Right renal cortex interstitium (tissue), 3 donors: ENCODE measurements around the gene HOXD11. TPM values are rescaled to one million over a fixed set of nuclear protein-coding genes. Genes with fewer than 3 reads are reported as not detected.

Experiments used
- DNase-seq, 3 donors: peaks; one replicate each; pipeline ENCODE4 v3.0.0-alpha.2; 2013; ENCODE audit warnings: low read depth in 3 of 3, low spot score in 2 of 3
- polyA plus RNA-seq, 3 donors: library from polyadenylated mRNA; unstranded; fragments of 120-200 nt; gene quantifications; one replicate each; pipeline ENCODE4 v1.2.1, GENCODE V29; 2013; ENCODE audit not compliant: insufficient read length in 3 of 3

Gene HOXD11
- polyA plus RNA-seq, 3 donors: 42.6 to 44.8 (median 43.5) TPM

GRCh38 chr2:176117823-176118371 is 10.8 kb downstream of the HOXD11 start:
- DNase-seq: no peak

- DNase-seq: no peak
These were observed 11.7 kb downstream of the HOXD11 start for GRCh38 chr2:176118601-176119339.

- no peak for DNase-seq
These were observed 13.5 kb downstream of the HOXD11 start for GRCh38 chr2:176120364-176121189.

DNA sequence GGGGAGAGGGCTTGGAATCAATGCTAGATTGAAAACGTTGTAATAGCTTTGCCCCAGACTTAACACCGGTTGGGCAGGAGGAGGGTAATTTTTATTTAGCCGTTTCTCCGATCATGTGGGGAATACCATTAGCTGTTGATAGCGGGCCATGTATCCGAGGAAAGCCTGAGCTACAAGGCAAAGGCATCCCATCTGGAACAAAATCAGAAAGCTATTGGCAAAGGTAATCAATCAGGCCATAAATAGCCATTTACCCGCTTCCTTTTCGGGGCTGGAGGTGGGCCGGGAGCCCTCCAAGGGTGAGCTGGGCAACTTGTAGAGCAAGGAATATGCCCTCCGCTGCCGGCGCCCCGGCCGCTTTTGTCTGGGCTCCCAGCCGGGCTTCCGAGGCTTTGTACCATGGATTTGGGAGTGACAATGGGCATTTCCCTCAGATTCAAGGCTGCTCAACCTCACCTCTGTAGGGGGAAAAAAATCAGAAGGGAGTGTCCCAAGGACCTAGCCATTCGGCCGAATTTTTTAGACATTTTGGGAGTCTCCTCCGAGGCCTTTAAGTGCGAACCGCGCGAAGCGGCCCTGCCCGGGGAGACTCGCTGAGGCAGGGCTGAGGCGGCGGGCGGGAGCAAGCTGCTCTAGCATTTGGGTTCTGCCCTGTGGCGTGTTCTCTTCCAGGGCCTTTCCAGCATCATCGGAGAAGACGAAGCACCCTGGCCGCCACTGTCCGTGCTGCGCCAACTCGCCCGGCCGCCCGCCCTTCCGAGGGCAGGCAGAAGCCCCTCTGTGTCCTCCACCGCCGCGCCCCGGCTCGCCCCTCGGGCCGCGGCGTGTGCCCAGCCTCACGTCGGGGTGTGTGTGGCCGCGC is 14.3 kb downstream of the HOXD11 start:
- DNase-seq: no peak

- DNase-seq: no peak
These were observed 15.1 kb downstream of the HOXD11 start for GRCh38 chr2:176122052-176122682.

GRCh38 chr2:176122683-176123410 is 15.8 kb downstream of the HOXD11 start, which contains the start of gene HOXD9:
TSS of gene HOXD9 (plus strand) at chr2:176122719. CDS start at chr2:176122769, 50 bp downstream.
- no peak for DNase-seq

DNA sequence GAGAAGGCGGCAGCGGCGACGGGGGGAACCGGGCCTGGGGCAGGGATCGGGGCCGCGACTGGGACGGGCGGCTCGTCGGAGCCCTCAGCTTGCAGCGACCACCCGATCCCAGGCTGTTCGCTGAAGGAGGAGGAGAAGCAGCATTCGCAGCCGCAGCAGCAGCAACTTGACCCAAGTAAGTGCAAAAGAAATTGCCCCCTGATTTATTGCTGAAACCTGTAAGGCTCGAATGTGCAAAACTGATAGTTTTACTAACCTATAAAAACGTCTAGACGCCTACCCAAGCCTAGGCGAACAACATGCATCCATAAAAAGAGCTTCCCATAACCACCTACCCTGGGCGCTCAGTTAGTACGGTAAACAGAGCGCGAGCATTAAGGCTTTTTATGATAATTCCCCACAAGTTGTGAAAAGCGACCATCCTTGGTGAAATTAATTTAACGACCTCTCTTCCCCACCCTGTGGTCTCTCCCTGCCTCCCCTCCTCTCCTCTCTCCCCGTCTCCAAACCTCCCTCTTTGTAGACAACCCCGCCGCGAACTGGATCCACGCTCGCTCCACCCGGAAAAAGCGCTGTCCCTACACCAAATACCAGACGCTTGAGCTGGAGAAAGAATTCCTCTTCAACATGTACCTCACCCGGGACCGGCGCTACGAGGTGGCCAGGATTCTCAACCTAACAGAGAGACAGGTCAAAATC is 16.5 kb downstream of the HOXD11 start:
- no peak for DNase-seq

DNA sequence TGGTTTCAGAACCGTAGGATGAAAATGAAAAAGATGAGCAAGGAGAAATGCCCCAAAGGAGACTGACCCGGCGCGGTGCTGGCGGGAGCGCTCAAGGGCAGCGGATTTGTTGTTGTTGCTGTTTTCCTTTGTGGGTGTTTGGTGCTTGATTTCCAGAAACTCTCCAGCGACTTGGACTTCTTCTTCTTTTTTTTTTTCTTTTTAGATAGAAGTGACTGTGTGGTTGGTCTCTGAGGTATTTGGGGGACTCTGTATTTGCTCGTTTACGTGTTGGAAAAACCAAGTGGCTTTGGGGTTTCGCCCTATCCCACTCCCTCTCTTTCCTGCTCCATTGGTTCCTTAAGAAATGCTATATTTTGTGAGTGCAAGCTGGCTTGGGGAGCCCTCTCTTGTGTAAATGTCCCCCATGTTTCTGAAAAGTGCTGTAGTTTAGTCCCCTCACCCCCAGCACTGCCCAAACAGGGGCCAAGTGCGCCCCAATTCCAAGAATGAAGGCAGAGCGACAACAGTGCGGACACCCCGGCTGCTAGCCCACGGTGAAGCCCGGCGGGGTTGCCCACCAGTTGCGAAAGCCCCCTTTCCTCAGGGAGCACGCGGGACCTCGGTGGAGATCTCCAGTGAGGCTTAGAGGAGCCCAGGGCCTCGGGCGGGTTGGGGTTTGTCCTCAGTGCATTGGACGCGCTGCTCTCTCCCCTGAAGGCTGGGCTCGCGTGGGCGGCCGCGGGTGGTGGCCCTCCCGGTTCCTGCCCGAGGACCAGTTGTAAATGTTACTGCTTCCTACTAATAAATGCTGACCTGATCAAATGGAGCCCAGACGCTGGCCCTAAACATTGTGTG is 17.2 kb downstream of the HOXD11 start:
- no peak for DNase-seq

DNA sequence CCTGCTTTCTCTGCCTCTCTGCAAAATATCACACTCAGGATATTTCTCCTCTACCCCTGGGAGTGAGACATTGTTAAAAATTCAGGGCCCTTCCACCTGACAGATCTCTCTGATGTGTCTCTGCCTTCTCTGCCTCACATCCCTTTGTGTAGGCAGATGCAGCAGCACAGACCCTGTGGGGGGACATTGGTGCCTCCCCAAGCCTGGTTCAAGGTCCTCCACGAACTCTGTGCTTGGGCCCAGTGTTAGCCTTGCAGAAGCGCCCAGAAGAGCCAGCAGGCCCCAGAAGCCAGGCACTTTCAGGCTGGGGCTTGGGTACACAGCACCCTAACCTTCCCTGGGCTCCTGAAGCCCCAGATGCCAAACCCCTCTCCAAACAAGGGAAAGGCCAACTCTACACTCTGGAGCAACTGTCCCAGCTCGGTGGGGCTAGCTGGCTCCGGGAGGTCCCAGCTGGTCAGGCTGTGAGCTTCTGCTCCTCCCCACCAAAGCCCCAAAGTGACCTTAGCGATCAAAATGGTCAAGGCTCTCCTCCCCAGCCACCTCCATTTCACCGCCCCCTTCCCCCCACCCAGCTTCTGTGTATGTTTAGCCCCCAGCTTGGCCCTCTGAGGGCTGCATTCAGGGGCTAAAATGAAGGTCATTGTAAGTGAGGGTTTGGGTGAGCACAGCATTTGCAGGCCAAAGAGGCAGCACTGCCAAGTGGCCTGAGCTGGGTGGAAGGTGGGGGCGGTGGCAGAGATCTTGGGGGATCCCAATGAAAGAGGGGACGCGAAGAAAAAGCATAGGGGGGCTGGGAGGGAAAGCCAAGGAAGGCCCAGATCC is 18.1 kb downstream of the HOXD11 start:
- no peak for DNase-seq

- no peak for DNase-seq
These were observed 18.6 kb downstream of the HOXD11 start for GRCh38 chr2:176125772-176126054.

GRCh38 chr2:176126929-176127773 is 20.1 kb downstream of the HOXD11 start:
- DNase-seq: no peak

DNA sequence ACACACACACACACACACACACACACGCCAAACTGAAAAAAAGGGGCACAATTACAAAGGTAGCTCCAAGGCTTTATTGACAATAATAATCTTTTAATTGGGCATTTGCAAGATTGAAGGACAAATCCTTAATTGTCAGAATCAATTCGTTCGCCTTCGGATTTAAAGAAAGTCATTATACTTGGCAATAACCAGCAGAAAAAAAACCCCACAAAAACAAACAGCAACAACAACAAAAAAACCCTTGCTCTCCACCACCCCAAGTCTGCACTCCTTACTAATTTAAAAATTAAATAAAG is 20.6 kb downstream of the HOXD11 start:
- no peak for DNase-seq

DNA sequence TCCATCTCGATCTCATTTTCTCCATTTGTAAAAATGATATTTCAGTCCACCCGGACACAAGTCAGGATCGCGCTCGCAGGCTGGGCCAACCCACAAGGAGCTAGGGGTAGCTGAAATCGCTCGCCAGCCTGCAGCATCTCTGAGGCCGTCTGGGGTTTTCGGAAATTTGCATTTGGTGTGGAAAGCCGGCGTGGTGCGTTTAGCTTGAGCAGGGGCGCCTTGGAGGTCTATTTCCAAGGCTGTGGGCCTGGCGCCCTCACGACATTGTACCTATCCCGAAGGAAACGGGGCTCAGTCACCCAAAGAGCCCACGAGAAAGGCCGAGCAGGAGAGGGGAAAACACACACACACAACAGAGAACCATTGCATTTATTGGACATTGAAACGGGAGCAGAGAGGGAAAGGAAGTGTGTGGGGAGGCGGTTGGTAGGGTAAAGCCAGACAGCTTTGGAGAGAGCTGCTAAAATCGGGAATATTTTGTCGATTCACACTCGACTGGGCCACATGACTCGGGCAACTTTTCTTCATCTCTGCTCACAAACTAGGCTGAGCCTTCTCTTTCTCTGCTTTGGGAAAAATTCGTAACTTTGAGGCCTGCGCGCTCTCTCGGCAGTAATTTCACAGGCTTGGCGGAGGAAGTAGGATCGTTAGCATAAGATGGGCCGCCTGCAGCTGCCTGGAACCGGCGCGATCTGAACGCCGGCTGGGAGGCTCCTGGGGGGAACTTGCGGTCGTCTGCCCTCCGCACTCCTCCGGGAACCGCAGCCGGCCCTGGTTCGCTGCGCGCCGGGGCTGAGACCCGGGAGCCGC is 21.3 kb downstream of the HOXD11 start:
- DNase-seq: no peak

GRCh38 chr2:176128982-176129796 is 22.1 kb downstream of the HOXD11 start, which contains the start of gene HOXD8:
TSS of gene HOXD8 (plus strand) at chr2:176129705. CDS start at chr2:176130367, 662 bp downstream.
- no peak for DNase-seq

- no peak for DNase-seq
These were observed 22.7 kb downstream of the HOXD11 start for GRCh38 chr2:176129813-176130146.
